ENCODE measurements around the gene MTUS2.

MTUS2 gene

GRCh38 chr13:29131881-29132668 is 311.9 kb downstream of the MTUS2 start:
- Histone ChIP-seq H3K36me3 (ENCODE audit: control insufficient read depth, insufficient read depth, low read length) (no peaks in the 10 kb centered on the region), H3K27ac (ENCODE audit: low read depth, low read length) (no peak overlapping the region), H3K27me3 (ENCODE audit: control insufficient read depth, insufficient read depth, low read length) (no peaks in the 10 kb centered on the region), H3K4me3 (ENCODE audit: low read length) (no peak overlapping the region), H3K9ac (ENCODE audit: low read length) (no peak overlapping the region), H3K4me1 (ENCODE audit: control insufficient read depth, insufficient read depth, low read length) (no peaks in the 10 kb centered on the region)

GRCh38 chr13:29136341-29136740 is 316.2 kb downstream of the MTUS2 start:
- no peaks in the 10 kb centered on the region for H3K27me3 ChIP-seq (ENCODE audit: control insufficient read depth, insufficient read depth, low read length)
- no peak overlapping the region for H3K4me3 ChIP-seq (ENCODE audit: low read length)
- no peaks in the 10 kb centered on the region for H3K36me3 ChIP-seq (ENCODE audit: control insufficient read depth, insufficient read depth, low read length)
- H3K4me1 ChIP-seq (ENCODE audit: control insufficient read depth, insufficient read depth, low read length), result peaks cover 5% of the 10 kb centered on the region
- H3K27ac ChIP-seq (ENCODE audit: low read depth, low read length), result no peak overlapping the region
- H3K9ac ChIP-seq (ENCODE audit: low read length), result no peak overlapping the region

DNA sequence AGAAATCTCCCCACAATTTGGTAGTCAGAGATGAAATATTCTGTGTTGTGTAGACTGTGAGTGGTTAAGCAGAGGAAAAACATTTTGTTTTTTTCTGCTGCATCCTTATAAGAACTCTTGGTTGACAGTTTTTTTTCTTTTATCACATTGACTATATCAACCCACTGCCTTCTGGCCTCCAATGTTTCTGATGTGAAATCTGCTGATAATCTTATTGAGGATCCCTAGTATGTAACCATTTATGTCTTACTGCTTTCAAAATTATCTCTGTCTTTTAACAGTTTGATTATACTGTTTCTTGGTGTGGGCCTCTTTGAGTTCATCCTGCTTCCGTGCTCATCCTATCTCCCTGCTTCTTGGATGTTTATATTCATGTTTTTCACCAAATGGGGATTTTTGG is 316.9 kb downstream of the MTUS2 start:
- no peaks in the 10 kb centered on the region for H3K36me3 ChIP-seq (ENCODE audit: control insufficient read depth, insufficient read depth, low read length)
- H3K9ac ChIP-seq (ENCODE audit: low read length), result no peak overlapping the region
- peaks cover 5% of the 10 kb centered on the region for H3K4me1 ChIP-seq (ENCODE audit: control insufficient read depth, insufficient read depth, low read length)
- no peak overlapping the region for H3K4me3 ChIP-seq (ENCODE audit: low read length)
- H3K27me3 ChIP-seq (ENCODE audit: control insufficient read depth, insufficient read depth, low read length), result no peaks in the 10 kb centered on the region
- no peak overlapping the region for H3K27ac ChIP-seq (ENCODE audit: low read depth, low read length)

GRCh38 chr13:29137995-29138394 is 317.9 kb downstream of the MTUS2 start:
- Histone ChIP-seq H3K27me3 (ENCODE audit: control insufficient read depth, insufficient read depth, low read length) (no peaks in the 10 kb centered on the region), H3K27ac (ENCODE audit: low read depth, low read length) (no peak overlapping the region), H3K4me3 (ENCODE audit: low read length) (no peak overlapping the region), H3K9ac (ENCODE audit: low read length) (no peak overlapping the region), H3K36me3 (ENCODE audit: control insufficient read depth, insufficient read depth, low read length) (no peaks in the 10 kb centered on the region), H3K4me1 (ENCODE audit: control insufficient read depth, insufficient read depth, low read length) (peaks cover 5% of the 10 kb centered on the region)

DNA sequence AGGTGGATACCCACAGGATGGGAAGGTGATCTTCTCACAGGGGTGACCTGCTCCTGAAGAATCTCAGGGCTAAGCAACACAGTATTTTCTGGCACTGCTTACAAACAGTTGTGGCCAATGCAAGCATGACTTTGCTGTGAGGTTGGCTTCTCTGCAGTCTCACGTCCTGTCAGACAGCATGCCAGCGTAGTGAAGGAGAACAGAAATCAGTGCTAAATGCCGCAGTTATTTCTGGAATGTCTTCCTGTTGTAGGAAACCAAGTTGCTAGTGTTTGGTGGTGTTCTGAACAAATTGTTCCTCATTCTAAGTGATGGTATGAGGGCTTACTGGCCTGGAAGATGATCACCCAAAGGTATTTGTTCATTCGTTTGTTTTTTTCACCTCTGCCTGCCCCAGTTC is 320.1 kb downstream of the MTUS2 start:
- Histone ChIP-seq H3K27ac (ENCODE audit: low read depth, low read length) (peak overlapping the region; percentile 78), H3K9ac (ENCODE audit: low read length) (no peak overlapping the region), H3K4me3 (ENCODE audit: low read length) (no peak overlapping the region), H3K4me1 (ENCODE audit: control insufficient read depth, insufficient read depth, low read length) (peaks cover 5% of the 10 kb centered on the region), H3K27me3 (ENCODE audit: control insufficient read depth, insufficient read depth, low read length) (no peaks in the 10 kb centered on the region), H3K36me3 (ENCODE audit: control insufficient read depth, insufficient read depth, low read length) (no peaks in the 10 kb centered on the region)

GRCh38 chr13:29143847-29144246 is 323.7 kb downstream of the MTUS2 start:
- Histone ChIP-seq H3K36me3 (ENCODE audit: control insufficient read depth, insufficient read depth, low read length) (no peaks in the 10 kb centered on the region), H3K27me3 (ENCODE audit: control insufficient read depth, insufficient read depth, low read length) (no peaks in the 10 kb centered on the region), H3K9ac (ENCODE audit: low read length) (no peak overlapping the region), H3K27ac (ENCODE audit: low read depth, low read length) (no peak overlapping the region), H3K4me3 (ENCODE audit: low read length) (no peak overlapping the region), H3K4me1 (ENCODE audit: control insufficient read depth, insufficient read depth, low read length) (peaks cover 5% of the 10 kb centered on the region)

DNA sequence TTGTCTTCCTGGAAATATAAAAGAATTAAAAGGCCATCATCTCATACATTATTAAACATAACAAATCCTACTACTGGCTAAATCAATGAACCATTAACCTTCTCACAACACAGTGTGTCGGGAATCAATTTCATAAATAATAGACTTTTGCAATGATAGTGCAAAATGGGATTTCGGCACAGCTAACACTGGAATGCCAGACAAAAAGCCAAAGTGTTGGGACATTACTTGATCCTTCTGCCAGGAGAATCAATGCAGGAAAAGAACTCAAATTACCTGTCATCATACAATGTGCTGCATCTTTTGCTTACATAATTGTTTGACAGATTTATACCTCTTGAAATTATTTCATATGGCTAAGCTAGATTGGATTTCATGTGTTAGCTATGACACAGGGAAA is 334.3 kb downstream of the MTUS2 start:
- no peak overlapping the region for H3K9ac ChIP-seq (ENCODE audit: low read length)
- H3K4me1 ChIP-seq (ENCODE audit: control insufficient read depth, insufficient read depth, low read length), result no peaks in the 10 kb centered on the region
- H3K4me3 ChIP-seq (ENCODE audit: low read length), result no peak overlapping the region
- H3K27ac ChIP-seq (ENCODE audit: low read depth, low read length), result no peak overlapping the region
- H3K36me3 ChIP-seq (ENCODE audit: control insufficient read depth, insufficient read depth, low read length), result no peaks in the 10 kb centered on the region
- H3K27me3 ChIP-seq (ENCODE audit: control insufficient read depth, insufficient read depth, low read length), result no peaks in the 10 kb centered on the region

DNA sequence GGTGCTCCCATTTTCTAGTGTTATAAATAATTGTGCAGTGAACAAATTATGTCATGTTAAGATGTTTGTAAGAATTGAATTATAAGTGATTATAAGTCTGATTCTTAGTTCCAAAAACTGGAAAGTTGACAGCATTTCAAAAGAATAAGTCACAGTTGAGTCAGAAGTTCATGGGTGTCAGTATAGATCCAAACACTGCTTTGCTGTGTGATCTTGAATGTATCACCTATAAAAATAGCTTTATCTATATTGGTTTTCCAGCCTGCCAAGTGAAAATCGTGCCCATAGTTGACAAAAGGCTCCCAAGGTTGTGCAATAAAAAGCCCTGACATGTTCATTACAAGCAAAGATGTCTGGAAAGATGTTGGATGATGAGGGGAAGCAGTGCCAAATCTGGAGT is 336.0 kb downstream of the MTUS2 start:
- no peak overlapping the region for H3K4me3 ChIP-seq (ENCODE audit: low read length)
- H3K9ac ChIP-seq (ENCODE audit: low read length), result no peak overlapping the region
- no peaks in the 10 kb centered on the region for H3K4me1 ChIP-seq (ENCODE audit: control insufficient read depth, insufficient read depth, low read length)
- no peak overlapping the region for H3K27ac ChIP-seq (ENCODE audit: low read depth, low read length)
- no peaks in the 10 kb centered on the region for H3K36me3 ChIP-seq (ENCODE audit: control insufficient read depth, insufficient read depth, low read length)
- no peaks in the 10 kb centered on the region for H3K27me3 ChIP-seq (ENCODE audit: control insufficient read depth, insufficient read depth, low read length)

DNA sequence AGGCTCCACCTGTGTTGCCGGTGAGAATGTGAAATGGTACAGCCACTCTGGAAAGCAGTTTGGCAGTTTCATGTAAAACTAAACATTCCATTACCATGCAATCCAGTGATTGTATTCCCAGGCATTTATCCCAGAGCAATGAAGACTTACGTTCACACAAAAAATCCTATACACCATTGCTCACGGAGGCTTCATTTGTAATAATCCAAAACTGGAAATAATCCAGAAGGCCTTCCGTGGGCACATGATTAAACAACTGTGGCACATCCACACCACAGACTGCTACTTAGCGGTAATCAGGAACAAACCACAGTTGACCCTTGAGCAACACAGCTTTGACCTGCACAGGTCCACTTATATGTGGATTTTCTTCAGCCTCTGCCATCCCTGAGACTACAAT is 339.7 kb downstream of the MTUS2 start:
- H3K27me3 ChIP-seq (ENCODE audit: control insufficient read depth, insufficient read depth, low read length), result no peaks in the 10 kb centered on the region
- H3K4me1 ChIP-seq (ENCODE audit: control insufficient read depth, insufficient read depth, low read length), result no peaks in the 10 kb centered on the region
- H3K9ac ChIP-seq (ENCODE audit: low read length), result no peak overlapping the region
- H3K27ac ChIP-seq (ENCODE audit: low read depth, low read length), result no peak overlapping the region
- no peak overlapping the region for H3K4me3 ChIP-seq (ENCODE audit: low read length)
- no peaks in the 10 kb centered on the region for H3K36me3 ChIP-seq (ENCODE audit: control insufficient read depth, insufficient read depth, low read length)

DNA sequence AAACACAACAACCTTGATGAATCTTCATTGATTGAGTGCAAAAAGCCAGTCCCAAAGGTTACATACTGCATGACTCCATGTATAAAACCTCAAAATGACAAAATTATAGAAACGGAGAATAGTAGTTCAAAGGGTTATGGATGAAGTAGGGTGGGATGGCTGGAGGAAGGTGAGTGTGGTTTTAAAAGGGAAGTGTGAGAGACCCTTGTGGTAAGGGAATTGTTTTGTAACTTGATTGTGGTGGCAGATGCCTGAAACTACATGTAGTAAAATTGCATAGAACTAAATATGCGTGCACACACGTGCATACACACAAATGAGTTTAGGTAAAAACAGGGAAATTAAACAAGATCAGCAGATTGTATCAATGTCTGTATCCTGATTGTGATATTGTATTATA is 340.7 kb downstream of the MTUS2 start:
- H3K4me1 ChIP-seq (ENCODE audit: control insufficient read depth, insufficient read depth, low read length), result no peaks in the 10 kb centered on the region
- H3K27me3 ChIP-seq (ENCODE audit: control insufficient read depth, insufficient read depth, low read length), result no peaks in the 10 kb centered on the region
- no peak overlapping the region for H3K9ac ChIP-seq (ENCODE audit: low read length)
- no peaks in the 10 kb centered on the region for H3K36me3 ChIP-seq (ENCODE audit: control insufficient read depth, insufficient read depth, low read length)
- no peak overlapping the region for H3K27ac ChIP-seq (ENCODE audit: low read depth, low read length)
- H3K4me3 ChIP-seq (ENCODE audit: low read length), result no peak overlapping the region

- Histone ChIP-seq H3K27me3 (ENCODE audit: control insufficient read depth, insufficient read depth, low read length) (no peaks in the 10 kb centered on the region), H3K27ac (ENCODE audit: low read depth, low read length) (no peak overlapping the region), H3K9ac (ENCODE audit: low read length) (no peak overlapping the region), H3K4me3 (ENCODE audit: low read length) (no peak overlapping the region), H3K4me1 (ENCODE audit: control insufficient read depth, insufficient read depth, low read length) (no peaks in the 10 kb centered on the region), H3K36me3 (ENCODE audit: control insufficient read depth, insufficient read depth, low read length) (no peaks in the 10 kb centered on the region)
Observed at GRCh38 chr13:29161676-29162075, 341.5 kb downstream of the MTUS2 start.

DNA sequence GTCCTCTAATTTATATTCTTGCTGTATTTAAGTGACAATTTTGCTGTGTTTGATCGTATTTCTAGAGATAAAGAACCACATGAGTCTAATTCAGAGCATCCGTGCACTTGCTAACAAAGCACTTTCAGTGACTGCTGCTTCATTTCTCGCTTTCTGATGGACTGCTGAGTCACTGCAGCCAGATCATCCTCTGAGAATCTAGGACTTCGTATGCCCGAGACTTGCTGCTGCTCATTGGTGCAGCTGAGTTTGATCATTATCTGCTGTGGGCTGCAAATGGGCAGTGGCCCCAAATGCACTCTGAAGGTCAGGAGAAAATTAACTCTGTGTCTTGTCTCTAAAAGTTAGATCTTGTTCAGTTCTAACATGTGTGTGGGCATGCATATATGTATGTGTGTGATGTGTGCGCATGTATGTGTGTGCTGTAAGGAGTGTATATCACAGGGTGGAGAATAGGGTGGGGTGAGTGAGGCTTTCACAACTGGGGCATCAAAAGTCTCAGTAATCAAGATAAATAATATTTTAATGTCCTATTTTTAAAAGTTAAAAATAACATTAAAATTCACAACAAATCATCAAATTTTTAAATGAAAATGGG is 342.6 kb downstream of the MTUS2 start:
- Histone ChIP-seq H3K4me3 (ENCODE audit: low read length) (no peak overlapping the region), H3K9ac (ENCODE audit: low read length) (no peak overlapping the region), H3K27me3 (ENCODE audit: control insufficient read depth, insufficient read depth, low read length) (no peaks in the 10 kb centered on the region), H3K36me3 (ENCODE audit: control insufficient read depth, insufficient read depth, low read length) (no peaks in the 10 kb centered on the region), H3K27ac (ENCODE audit: low read depth, low read length) (no peak overlapping the region), H3K4me1 (ENCODE audit: control insufficient read depth, insufficient read depth, low read length) (no peaks in the 10 kb centered on the region)

DNA sequence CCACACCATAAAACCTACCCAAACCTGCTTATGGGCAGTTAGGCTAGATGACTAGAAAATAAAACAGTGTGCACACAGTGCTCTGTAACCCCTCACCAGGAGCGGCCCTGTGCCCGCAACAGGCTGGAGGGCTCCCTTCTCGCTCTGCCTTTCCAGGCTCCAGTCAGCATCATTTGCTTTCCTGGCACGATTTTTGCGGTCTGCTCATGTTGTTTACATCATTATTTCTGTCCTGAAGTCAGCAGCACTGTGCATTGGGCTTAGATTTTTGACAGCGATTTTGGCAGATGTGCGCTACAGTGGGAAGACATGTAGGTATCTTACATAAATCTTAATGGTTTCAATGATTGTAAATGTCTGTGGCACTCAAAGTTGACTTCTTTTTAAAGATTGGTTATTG is 344.0 kb downstream of the MTUS2 start:
- H3K4me3 ChIP-seq (ENCODE audit: low read length), result no peak overlapping the region
- no peaks in the 10 kb centered on the region for H3K27me3 ChIP-seq (ENCODE audit: control insufficient read depth, insufficient read depth, low read length)
- H3K36me3 ChIP-seq (ENCODE audit: control insufficient read depth, insufficient read depth, low read length), result no peaks in the 10 kb centered on the region
- H3K27ac ChIP-seq (ENCODE audit: low read depth, low read length), result no peak overlapping the region
- no peak overlapping the region for H3K9ac ChIP-seq (ENCODE audit: low read length)
- no peaks in the 10 kb centered on the region for H3K4me1 ChIP-seq (ENCODE audit: control insufficient read depth, insufficient read depth, low read length)
